ENCODE results near the gene KRTAP5-2.

The KRTAP5-2 gene

DNA sequence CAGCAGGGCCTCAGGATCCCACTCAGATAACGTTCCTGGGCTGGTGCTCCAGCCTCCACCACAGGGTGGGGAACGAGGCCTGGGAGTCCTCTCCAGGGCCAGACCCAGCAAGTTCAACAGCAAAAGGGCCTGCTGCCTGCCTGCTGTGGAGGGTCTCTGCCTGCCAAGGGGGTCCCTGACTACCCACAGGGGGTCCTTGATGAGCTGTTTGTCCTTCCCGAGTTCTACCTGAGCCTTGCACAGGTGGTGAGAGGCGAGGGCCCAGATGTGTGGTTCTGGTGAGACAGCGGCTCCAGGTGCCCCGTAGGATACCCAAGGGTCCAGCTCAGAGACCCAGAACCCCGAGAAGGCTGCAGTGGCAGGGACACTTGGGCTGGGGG, 30.4 kb downstream of the KRTAP5-2 start:
- no peak for DNase-seq (ENCODE audit: low read depth in 2 of 2)

DNA sequence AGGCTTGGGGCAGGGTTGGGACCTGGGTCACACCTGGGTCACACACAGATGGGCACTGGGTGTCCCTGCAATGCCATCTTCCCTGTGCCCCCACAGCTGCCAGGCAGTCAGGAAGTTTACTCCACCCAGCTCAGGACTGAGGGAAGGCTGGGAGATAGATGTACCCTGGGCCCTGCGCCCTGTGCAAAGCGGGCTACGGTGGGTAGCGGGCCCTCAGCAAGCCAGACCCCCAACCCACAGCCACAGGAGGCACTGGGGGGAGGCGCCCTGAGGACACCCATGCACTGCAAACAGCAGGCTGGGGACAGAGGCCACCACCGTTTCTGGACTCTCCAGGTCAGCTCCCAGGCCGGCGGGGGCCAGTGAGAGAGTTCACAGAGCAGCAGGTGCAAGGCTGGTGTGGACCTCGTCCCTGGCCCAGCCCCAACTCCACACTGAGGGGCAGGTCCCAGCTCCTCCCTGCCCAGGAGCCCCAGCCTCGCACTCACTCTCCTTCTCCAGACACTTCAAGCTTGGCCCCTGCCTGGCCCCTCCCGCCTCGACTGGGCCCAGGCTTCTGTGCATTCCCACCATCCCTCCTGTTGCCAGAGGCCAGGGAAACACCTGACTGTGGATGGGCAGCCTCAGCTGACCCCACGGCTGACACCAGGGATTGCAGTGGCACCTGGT, 30.9 kb downstream of the KRTAP5-2 start:
- DNase-seq (ENCODE audit: low read depth in 2 of 2), result no peak

DNA sequence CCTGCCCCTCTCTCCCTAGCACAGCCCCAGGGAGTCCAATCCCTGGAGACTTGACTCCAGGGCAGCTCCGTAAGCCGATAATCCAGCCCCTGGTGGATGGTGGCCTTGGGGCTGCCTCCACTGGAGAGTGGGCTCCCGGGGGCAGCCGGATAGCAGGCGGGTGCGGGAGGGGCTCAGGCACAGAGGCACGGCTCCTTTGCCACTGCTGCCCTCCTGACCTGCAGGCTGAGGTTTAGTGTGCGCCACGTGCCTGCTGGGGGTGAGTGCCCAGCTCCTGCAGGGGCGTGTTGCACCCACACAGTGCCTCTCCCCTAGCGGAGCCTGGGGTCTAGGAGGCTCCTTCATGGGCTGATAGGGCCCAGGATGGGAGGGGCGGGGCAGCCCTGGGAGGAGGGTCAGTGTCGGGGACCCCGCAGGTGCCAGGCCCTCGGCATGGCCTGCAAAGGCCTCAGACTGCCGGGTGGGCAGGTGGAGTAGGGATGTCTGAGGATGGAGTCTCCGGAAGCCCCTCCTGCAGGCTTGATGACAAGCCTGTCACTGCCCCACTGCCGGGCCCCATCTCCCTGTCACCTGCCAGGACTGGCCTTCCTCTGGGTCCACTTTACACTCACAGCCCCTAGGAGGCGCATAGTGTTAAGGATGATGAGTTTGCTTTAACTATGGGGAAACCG, 31.6 kb downstream of the KRTAP5-2 start:
- no peak for DNase-seq (ENCODE audit: low read depth in 2 of 2)

DNA sequence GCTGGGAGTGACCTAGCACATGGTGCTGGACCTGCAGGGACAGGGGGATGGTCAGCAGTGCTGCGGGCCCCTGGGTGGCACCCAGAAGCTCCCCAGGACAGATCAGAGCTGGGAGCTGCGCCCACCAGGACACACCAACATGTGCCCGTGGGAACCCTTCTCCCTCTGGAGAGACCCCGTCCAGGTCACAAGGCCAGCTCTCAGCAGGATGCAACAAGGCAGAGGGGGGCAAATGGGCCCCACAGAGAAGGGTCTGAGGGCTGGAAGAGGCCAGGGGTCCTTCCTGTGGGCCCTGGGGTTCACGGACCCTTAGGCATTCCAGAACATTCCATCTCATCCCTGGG, 32.2 kb downstream of the KRTAP5-2 start:
- no peak for DNase-seq (ENCODE audit: low read depth in 2 of 2)

DNA sequence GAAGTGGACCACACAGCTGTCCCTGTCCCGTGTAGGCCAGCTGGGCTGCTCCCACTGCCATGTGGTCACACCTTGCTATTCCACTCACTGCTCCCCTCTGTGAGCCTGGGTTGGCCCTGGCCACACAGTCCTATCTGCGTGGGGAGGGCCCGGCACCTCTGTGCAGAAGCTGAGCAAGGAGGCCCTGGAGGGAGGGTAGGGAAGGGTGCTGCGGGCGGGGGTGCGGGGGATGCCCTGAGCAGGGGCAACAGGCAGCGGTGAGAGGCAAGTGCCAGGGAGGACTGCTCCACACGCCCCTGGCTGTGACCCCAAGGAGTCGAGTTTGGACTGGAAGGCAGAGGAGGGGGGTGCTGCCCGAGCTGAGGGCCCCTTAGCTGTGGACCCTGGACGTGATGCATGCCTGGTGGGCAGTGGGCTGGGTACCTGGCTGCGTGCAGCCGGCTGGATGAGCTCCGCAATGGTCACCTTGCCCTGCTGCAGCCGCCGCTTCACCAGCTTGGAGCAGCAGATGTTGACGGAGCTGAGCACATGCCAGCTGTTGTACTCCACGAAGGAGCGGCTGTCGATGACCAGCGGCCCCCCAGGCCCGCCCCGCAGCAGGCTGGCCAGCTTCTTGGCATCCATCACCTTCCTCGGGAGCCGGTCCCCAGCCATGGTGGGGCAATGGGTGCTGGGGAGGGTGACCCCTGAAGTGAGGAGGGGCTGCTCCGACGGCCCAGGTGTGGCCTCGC, 32.8 kb downstream of the KRTAP5-2 start:
- no peak for DNase-seq (ENCODE audit: low read depth in 2 of 2)

DNA sequence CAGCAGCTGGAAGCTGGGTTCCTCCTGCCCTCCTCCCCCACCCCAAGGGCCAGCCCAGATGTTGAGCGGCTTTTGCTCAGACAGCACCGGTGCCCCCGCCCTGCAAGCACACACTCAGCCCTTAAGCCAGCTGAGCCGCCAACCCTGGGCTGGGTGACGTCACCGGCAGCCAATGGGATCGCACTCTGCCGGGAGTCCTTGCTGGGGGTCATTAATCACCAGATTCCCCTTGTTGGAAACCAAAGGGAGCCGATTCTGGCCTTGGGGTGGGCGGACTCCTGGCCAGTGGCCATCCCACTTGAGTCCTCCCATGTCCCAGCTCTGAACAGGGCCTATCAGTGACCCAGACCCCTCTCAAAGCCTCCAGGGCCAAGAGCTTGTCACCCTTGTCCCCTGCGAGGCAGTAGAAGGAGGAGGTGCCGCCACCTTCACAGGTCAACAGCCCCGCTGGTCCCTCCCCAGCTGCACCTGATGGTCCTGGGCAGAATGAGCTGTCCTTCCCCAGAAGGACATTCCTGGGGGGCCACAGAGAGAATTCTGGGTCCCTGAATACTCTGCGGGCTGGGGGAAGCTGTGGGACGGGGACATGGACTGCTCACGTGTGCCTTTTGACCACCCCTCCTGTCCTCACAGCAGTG, 33.4 kb downstream of the KRTAP5-2 start:
- DNase-seq (ENCODE audit: low read depth in 2 of 2), result no peak

DNA sequence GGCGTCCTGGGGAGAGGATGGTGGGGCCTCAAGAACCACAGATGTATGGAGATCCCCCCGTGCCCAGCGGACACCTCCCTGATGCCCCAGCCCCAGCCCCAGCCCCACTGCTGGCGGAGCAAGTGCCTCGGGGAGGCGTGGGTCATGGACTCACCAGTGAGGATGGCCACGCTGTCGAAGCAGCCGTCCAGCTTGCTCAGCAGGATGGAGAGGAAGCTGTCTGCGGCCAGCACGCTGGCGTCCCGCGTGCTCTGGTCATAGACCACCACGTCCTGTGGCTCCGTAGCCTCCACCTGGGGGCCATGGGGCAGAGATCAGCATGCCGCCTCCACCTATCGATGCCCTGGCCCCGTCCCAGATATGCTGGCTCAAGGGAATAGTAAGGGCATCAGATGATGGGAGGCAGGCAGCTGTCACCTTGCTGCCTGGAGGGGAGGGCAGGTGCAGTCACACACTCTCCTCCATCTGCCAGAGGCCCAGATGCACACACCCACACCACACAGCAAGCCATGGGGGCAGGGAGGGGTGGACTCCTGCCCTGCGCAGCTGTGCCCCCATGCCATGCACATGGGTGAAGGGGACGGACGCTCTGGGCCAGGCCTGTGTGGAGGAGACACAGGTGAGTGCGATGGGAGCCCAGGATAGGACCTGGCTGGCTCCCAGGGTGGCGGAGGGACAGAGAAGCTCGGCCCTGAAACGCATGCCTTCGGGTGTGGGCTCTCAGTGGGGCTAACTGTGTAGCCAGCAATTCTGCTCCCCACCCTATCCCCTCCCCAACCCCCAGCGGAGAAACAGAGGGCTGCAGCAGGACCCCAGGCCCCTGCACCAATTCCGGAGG, 34.2 kb downstream of the KRTAP5-2 start:
- no peak for DNase-seq (ENCODE audit: low read depth in 2 of 2)

DNA sequence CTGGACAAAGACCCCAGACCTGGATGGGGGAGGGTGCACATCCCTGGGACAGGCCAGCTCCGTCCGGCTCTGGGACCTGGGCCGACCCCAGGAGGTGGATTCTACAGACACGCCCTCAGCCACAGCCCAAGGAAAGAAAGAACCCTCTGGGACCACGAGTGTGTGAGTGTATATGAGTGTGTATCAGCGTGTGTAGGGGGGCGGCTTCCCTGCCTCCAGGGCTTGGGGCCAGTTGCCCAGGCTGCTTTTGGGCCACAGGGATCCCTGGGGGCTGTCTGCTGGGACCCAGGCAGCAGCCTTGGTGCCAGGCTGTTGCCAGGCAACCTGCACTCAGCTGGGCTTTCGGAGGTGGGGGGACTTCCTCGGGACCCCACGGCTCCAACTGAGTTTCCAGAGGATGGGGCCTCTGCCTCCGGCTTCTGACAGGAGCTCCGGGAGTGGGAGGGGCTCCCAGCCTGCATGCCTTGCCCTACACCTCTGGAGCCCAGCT, 34.9 kb downstream of the KRTAP5-2 start:
- no peak for DNase-seq (ENCODE audit: low read depth in 2 of 2)

DNA sequence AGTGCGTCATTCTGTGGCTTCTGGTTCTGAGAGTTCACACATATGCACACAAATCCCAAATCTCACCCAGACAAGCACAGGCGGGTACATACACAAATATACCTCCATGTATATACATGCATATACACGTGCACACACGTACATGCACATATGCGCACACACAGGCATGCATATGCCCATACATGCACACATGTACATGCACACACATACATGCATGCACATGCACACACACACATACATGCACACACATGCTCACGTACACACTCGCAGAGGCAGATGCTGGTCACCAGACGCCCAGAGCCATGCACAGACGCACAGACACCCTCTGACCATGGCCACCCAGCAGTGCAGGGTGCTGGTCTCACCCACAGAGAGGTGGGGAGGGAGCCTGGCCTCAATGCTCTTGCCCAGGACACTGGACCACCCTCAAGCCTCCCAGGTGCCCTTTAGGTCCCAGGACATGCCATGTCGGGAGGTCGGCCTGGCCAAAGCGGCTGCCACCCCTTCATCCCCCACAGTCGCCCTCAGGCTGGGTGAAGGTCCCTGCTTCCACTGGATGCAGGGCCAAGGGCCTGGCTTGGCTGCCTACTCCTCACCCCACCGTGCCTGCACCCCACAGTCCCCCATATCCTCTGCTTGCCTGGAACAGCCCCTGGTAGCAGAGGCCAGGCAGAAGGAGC, 35.5 kb downstream of the KRTAP5-2 start:
- DNase-seq (ENCODE audit: low read depth in 2 of 2), result no peak

DNA sequence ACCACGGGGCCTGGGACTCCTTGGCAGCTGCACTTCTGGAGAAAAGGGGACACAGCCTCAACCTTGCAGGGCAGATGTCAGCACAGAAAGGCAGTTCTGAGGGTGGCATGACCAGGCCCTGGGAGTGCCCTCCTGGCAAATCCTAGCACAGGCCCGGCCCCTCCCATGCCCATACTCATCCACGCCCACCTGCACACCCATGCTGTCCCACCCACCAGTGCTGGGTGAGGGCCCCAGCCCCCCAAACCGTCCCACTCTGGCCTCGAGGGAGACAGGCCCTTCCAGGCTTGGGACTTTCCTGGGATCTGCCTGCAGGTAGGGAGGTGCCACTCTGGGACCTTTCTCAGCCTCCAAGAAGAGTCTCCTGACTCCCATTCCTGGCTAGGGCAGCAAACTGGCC, 36.1 kb downstream of the KRTAP5-2 start:
- no peak for DNase-seq (ENCODE audit: low read depth in 2 of 2)

DNA sequence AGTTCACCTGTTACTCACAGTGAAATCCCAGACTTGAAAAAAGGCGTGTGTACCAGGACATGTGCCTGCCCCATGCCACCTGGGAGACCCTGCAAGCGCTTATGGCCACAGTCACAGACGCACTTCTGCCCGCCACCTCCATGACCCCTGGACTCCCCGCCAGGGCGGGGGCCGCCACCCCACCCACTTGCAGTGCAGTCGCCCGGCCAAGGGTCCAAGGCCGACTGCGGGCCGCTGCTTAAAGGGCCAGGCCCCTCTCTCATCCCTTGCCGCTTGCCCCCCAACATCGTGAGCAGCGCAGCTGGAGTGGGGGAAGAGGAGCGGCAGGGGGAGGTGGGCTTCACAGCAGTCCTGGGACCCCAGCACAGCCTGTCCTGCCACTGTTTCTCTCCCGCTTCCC, 36.8 kb downstream of the KRTAP5-2 start:
- no peak for DNase-seq (ENCODE audit: low read depth in 2 of 2)

DNA sequence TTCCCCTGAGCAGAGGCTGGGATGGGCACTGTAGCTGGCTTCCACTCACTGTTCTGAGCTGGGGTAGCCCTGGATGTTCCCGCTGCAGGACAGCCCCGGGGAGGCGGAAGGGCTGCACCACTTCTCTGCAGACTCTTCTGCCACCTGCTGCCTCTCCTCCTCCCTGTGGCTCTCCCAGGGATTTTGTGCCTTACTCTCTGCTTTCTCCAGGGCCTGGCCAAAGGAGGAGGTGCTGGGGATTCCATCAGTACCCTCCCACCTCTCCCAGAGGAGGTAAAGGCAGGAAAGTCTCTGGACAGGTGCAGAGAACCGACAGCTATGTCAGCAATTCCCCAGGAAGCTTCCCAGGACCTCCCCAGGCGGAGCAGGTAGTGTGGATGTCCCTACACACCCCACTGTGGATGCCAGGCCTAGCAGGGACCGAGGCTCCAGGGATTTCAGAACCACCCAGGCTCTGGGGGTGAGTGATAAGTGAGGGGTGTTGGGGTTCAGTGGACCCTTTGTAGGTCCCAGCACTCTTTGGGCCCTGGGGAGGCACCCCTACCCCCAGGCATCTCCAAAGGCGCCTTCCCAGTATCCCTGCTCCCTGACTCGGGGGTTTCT, 37.3 kb downstream of the KRTAP5-2 start:
- DNase-seq (ENCODE audit: low read depth in 2 of 2), result no peak

DNA sequence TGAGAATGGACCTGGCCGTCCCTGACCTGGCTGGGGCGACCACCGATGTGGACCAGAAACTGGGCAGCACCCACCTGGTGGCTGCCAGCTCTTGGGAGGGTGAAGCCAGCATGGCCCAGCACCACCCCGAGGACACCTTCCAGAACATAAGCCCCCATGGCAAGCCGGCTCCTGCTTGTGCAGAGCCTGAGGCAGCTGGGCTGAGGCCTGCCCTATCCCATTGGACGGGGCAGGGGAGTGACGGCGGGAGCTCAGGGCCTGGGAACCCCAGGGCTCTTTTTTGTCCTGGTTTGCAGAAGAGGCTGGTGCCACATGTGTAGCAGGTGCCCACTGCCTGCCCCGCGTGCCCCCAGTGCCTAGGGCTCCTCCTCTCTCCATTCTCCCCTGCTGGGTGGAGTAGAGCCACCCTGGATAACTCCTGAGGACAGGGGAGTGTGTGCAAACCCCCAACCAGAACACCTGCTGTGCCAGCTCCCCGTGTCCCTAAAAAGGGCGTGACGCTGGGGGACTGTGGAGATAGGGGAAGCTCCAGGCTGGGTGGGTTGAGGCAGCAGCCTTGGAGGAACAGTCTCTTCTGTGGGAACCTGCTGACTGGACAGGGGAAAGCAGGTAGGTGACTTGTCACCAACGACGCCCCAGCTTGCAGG, 38.0 kb downstream of the KRTAP5-2 start:
- no peak for DNase-seq (ENCODE audit: low read depth in 2 of 2)

DNA sequence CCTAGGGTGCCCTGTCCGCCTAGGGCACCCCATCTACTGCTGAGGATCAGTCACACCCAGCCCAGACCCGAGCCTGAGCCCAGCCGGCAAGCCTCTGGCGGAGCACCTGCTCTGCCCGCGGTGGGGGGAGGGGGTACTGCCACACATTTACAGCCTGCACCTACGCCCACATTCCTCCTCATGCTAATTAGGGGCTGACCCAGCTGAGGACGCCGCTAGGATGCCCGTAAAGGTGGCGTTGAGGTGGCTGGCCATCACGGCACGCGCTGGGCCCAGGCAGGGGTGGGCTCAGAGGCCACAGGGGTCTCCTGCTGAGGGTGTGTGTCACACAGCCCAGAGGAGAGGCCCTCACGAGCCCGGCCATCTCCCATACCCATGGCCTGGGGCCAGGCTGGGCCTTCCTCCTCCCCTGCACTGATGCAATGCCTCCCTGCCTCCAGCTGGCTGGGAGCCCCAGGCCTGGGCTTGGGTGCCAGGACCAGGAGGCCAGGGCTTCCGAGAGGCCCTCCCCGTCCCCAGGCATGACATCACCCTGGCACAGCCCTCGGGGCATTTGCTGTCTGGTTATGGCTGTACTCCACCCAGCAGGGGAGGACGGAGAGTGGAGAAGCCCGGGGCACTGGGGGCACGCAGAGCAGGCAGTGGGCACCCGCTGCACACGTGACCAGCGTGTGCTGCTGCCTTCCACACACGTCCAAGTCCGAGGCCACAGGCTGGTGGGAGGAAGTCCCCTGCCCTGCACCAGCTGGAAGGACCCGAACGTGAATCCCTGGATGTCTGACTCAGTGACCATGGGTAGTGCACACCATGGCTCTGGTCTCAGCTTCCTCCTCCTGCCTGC, 38.8 kb downstream of the KRTAP5-2 start:
- DNase-seq (ENCODE audit: low read depth in 2 of 2), result no peak

DNA sequence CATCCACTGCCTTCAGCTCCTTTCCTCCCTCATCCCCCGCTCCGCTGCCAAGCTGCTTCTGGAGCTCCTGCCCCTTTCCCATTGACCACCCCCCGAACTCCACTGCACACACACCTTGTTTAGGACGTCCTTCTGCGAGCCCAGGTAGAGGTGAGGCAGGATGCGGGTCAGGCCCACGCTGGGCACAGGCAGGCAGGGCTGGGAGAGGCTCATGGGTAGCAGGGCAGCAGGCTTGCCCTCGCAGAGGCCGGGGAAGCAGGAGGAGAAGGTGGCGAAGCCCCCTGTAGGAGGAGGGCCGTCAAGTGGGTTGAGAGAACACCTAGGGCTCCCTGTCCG, 39.4 kb downstream of the KRTAP5-2 start:
- no peak for DNase-seq (ENCODE audit: low read depth in 2 of 2)

DNA sequence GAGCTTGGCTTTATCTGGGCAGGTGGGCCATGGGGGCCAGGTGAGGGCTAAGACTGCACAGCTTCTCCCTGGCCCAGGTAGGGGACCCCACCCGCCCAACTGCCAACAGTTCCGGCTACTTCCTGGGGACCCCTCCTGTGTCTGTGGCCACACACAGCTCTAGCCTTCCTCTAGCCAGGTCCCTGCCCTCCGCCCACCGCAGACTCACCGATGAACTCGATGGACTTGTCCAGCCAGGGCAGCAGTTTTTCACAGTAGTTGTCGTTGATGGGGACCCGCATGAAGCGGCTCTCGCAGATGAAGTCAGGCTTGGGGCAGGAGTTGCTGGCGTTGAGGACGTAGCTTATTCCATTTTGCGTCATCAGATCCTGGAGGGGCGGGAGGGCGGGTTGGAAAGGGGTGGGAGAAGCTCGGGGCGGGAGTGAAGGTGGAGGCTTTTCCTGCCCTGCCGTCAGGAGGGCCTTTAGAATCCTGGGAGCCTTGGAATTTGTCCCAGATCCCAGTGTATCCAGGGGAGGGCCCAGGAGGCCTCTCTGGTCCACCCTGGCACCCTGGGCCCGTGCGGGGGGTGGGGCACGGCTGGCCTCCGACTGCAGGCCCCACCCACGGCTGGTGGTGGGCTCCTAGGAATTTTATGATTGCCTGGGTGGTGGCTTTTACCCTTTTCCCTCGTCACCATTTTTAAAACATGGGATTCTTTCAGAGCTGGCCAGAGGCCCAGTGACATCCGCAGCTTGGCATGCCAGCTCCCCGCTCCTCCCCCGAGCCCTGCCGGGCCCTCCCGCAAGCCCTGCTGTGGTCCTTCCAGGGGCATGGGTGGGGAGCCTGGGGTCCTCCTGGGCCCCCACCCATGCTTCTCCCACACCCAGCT, 40.0 kb downstream of the KRTAP5-2 start:
- no peak for DNase-seq (ENCODE audit: low read depth in 2 of 2)

DNA sequence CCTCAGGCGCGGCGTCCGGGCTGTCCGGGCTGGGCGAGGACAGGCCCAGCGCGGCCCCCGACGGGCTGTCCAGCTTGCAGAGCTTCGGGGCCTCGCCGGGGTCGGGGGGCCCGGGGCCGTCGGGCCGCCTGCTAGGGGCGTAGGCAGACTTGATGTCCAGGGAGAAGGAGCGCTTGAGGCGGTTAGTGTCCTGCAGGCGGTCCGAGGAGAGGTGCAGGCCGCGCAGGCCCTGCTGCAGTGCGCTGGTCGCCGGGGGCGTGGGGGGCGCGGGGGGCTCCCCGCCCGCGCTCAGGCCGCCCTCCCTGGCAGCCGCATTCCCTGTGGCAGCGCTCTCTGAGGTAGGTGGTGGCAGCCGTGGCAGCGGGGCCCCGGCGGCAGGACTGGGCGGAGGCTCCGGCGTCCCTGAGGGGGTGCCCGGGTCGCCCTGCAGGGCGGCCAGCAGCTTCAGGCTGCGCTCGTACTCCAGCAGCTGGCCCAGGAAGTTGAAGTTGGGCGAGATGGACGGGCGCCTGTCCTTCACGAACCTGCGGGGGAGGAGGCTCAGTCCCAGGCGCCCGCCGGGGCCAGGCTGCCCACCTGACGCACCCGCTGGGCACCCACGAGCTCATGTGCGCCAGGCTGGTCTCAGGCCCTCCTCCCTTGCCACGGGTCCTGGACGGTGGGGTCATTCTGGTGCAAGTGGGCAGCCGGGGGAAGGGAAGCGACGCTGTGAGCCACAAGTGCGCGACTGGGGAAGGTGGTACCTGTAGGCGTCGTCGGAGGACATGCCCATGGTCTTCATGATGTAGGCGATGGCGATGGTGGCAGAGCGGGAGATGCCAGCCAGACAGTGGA, 40.8 kb downstream of the KRTAP5-2 start:
- DNase-seq (ENCODE audit: low read depth in 2 of 2), result no peak
